Measurements from ENCODE around the gene PSMD10. TPM values are rescaled to one million over a fixed set of nuclear protein-coding genes. Genes with fewer than 3 reads are reported as not detected.

The PSMD10 gene
- total RNA-seq, 4 donors from 2014 or later: 32.2 to 46.0 (median 34.1) TPM

GRCh38 chrX:108127152-108127551 is 35.8 kb upstream of the PSMD10 start:
- TF ChIP-seq CTCF (IDR thresholded peaks at IDR 0.05; ENCODE audit: low read depth): no peak

DNA sequence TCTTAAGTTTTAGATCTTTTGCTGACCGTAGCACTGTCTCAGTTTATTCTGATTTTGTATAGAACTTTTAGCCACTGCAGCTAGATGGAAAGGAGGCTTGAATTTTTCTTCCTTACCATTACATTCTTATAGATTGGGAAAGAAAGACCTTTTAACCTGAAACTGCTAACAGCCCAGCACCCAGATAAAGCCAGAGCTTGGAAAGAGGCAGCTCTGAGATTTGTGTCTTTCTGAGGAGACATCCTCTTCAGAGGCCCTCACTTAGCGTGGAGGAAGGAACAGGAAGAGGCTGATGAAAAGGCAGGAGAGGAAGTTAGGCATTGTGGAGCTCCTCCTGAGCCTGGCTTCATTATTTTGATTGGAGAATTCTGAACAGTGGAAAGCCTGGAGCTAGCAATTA is 35.3 kb upstream of the PSMD10 start:
- TF ChIP-seq CTCF (IDR thresholded peaks at IDR 0.05; ENCODE audit: low read depth): no peak

- no peak for TF ChIP-seq CTCF (IDR thresholded peaks at IDR 0.05; ENCODE audit: low read depth)
These were observed 32.4 kb upstream of the PSMD10 start for GRCh38 chrX:108123591-108124366.

- no peak for TF ChIP-seq CTCF (IDR thresholded peaks at IDR 0.05; ENCODE audit: low read depth)
These were observed 31.4 kb upstream of the PSMD10 start for GRCh38 chrX:108122748-108123147.

DNA sequence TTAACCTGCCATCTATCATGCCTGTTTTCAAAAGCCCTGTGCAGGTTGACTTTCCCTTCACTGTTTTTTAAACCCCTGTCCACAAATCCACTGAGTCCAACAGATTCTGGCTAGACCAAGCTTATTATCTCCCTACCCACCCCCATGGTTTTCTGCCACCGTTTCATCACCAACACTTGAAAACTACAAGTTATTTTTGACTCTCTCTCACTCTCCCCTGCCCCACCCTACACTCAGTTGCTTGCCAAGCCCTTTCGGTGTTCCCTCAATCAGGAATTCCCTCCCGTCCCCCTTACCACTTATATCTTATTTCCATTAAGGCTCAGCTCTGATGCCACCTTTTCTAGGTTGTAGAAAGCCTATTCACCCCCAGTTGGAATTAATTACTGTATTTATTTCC is 29.9 kb upstream of the PSMD10 start:
- TF ChIP-seq CTCF (IDR thresholded peaks at IDR 0.05; ENCODE audit: low read depth): no peak

- TF ChIP-seq CTCF (IDR thresholded peaks at IDR 0.05; ENCODE audit: low read depth): no peak
These were observed 26.6 kb upstream of the PSMD10 start for GRCh38 chrX:108117988-108118387.

- no peak for TF ChIP-seq CTCF (IDR thresholded peaks at IDR 0.05; ENCODE audit: low read depth)
These were observed 23.2 kb upstream of the PSMD10 start for GRCh38 chrX:108114541-108114940.
